ENCODE data around the gene PPIP5K2. TPM values are rescaled to one million over a fixed set of nuclear protein-coding genes. Genes with fewer than 3 reads are reported as not detected.
A peak's percentile ranks its signal among the peaks of the same experiment; 100 is the strongest.
"Not testable (repeated sequence)": the region's sequence is repeated elsewhere in the genome, so short reads cannot be mapped to it uniquely, and the experiment has no call there.

The PPIP5K2 gene
- total RNA-seq, 1 donor from 2014 or later, result 26.7 TPM

- no peak for ATAC-seq
Observed at GRCh38 chr5:103209065-103209464, 89.0 kb downstream of the PPIP5K2 start.

DNA sequence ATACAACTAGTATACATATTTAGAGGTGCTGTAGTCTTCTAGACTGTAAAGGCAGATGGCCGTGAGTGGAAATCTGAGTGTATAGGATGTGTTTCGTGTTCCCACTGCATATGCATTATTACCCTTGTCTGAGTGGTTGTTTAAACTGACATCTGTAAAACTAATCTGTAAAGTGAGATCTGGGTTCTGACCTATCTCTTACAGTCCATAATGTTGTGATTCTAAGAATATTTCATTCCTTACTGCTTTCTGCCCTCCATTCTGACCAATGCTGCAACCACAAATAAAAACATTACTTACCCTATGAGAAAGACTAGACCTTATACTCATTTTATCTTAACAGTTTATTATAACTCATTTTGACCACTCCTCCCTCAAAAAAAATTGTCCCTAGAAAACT lies 90.9 kb downstream of the PPIP5K2 start:
- no peak for ATAC-seq

GRCh38 chr5:103211576-103212561 lies 91.8 kb downstream of the PPIP5K2 start:
- ATAC-seq, result no peak

GRCh38 chr5:103216137-103216536 lies 96.0 kb downstream of the PPIP5K2 start:
- ATAC-seq, result no peak

GRCh38 chr5:103216697-103217096 lies 96.6 kb downstream of the PPIP5K2 start:
- no peak for ATAC-seq

GRCh38 chr5:103217101-103217500 lies 97.0 kb downstream of the PPIP5K2 start:
- ATAC-seq, result no peak

DNA sequence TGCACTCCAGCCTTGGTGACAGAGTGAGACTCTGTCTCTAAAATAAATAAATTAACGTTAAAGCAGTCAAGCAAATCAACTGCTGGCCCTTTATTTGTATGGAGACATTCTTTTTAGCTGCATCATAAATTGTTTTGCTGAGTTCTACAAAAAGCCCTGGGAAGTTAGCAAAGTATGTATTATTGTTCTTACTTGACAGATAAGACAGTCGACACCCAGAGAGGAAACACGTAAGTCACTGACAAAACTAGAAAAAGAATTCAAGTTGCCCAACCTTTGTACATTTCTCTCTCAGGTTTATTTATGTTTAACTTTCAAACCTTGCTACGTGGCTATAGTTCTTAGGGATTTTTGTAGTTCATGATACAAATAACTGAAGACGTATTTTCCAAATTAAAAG lies 98.1 kb downstream of the PPIP5K2 start:
- no peak for ATAC-seq

DNA sequence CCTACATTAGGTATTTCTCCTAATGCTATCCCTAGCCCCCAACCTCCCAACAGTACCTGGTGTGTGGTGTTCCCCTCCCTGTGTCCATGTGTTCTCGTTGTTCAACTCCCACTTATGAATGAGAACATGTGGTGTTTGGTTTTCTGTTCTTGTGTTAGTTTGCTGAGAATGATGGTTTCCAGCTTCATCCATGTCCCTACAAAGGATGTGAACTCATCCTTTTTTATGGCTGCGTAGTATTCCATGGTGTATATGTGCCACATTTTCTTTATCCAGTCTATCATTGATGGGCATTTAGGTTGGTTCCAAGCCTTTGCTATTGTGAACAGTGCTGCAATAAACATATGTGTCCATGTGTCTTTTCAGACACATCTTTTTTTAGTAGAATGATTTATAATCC lies 99.0 kb downstream of the PPIP5K2 start:
- ATAC-seq, result not testable (repeated sequence)

- ATAC-seq, result no peak
Observed at GRCh38 chr5:103223031-103223955, 103.2 kb downstream of the PPIP5K2 start.

GRCh38 chr5:103224118-103224893 lies 104.2 kb downstream of the PPIP5K2 start:
- ATAC-seq, result peak; percentile 88

- ATAC-seq, result no peak
Observed at GRCh38 chr5:103224894-103225246, 104.8 kb downstream of the PPIP5K2 start.

DNA sequence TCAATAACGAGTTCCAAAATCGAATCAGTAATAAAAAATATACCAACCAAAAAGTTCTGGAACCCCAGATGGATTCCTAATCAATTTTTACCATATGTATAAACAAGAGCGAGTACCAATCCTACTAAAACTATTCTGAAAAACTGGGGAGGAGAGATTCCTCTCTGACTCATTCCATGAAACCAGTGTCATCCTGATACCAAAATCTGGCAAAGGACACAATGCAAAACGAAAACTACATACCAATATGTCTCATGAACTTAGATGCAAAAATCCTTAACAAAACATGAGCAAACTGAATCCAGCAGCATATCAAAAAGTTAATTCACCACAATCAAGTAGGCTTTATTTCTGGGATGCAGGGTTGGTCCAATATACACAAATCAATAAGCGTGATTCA lies 108.0 kb downstream of the PPIP5K2 start:
- no peak for ATAC-seq

- ATAC-seq, result no peak
Observed at GRCh38 chr5:103228588-103228987, 108.5 kb downstream of the PPIP5K2 start.

DNA sequence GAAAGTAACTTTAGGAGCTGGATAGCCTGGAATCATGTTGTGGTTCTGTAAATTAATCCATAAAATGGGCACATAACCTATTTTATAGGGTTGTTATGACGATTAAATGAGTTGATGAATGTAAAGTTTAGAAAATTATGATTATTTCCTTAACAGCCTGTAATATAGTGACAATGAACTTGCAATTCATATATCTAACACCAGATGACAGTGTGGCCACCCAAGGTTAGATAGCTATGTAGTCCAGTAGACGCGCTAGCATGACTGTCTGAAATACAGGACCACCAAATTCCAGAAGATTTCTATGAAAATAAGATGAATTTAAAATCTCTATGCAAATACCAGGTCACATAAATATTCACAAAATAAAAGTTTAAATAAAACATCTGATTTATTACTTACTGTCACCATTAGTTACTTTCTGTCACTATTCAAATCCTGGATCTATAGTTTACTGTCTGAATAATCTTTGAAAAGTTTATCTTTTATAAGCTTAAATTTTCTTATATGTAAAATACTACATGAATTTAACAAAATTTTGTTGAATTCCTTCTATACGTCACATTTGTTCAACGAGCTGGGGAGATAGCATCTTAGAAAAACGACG lies 112.4 kb downstream of the PPIP5K2 start:
- ATAC-seq, result peak; percentile 71

DNA sequence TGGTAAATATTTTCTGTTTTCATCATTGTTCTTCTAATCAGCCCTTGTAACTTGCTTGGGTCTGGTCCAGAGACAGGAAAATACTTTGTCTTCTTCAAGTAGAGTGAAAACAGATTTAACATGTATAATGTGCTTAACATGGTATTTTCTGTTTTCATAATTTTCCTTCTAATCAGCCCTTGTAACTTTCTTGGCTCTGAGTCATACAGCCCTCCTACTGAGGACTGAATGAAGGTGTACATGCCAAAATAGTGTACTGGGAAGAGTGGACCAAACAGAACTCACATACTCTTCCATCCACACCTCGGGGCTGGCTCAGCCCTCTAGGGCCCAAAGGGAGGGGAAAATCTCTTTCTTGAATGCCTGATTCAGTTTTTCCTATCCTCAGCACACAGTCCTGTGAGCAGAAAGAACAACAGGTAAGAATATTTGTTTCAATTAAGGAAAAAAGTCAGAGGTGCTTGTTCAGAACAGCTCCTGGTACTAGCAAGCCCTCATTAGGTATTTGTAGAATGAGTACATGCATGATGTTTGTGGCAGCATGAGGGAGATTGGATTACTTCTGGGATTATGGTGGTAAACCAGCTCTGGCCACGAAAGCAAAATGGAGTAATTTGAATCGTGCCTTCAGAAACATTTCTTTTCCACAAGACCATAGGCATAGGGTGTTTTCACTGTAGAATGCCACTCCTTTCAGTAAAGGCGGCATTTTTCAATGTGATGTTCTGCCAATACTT lies 114.3 kb downstream of the PPIP5K2 start:
- ATAC-seq, result no peak

DNA sequence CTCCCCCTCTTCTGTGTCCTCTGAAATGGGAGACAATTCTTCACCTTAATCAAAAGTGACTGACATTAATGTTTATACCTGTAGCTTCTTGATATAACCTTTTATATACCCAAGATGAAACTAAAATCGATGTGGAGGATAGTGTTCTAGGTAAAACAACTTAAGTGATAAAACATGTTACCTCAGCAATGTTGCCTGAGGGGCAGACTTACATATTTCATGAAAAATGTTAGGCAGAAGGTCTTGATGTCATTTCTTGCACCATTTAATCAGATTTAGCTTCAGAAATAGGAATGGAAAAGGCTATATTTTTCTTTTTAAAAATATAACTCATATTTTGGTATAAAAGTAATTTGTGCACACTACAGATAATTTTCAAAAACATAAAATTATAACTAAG lies 115.8 kb downstream of the PPIP5K2 start:
- no peak for ATAC-seq

- no peak for ATAC-seq
Observed at GRCh38 chr5:103237778-103238177, 117.7 kb downstream of the PPIP5K2 start.

DNA sequence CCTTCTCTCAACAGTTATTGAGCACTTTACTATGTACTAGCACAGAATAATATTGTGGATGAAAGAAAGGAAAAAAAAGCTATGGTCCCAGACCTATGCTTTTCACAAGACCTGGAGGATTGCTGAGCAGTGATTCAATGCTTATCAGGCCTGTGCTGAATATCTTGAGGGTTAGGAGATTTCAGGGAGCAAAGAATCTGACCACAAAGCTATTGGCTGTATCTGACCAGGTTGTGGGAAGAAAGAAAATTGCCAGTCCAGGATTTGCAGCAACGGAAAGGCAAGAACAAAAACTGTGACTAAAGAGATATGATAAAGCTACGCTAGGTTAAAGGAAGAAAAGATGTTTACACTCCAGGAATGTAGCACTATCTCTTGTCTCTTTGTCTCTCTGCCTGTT lies 123.6 kb downstream of the PPIP5K2 start:
- ATAC-seq, result no peak

GRCh38 chr5:103244398-103244797 lies 124.3 kb downstream of the PPIP5K2 start:
- ATAC-seq, result no peak

- ATAC-seq, result no peak
Observed at GRCh38 chr5:103245761-103246160, 125.7 kb downstream of the PPIP5K2 start.

GRCh38 chr5:103247118-103247517 lies 127.0 kb downstream of the PPIP5K2 start:
- ATAC-seq, result no peak

All from esophagus mucosa (tissue), 1 donor.